ENCODE data around the gene PODXL2.

- TF ChIP-seq YY1 (IDR thresholded peaks at IDR 0.05; ENCODE audit: extremely low read depth, insufficient replicate concordance, low read depth, low read length) = no peak
- no peak for TF ChIP-seq ZNF274 (IDR thresholded peaks at IDR 0.05; ENCODE audit: low read depth, low read length)
- TF ChIP-seq CTCF (IDR thresholded peaks at IDR 0.05 in 2 of 3, conservative IDR thresholded peaks at IDR 0.05 in 1 of 3; ENCODE audit: borderline replicate concordance in 1 of 3, insufficient read depth in 1 of 3, low read depth in 2 of 3, low read length in 2 of 3) = no peak
- TF ChIP-seq CEBPB (IDR thresholded peaks at IDR 0.05; ENCODE audit: low read depth) = no peak
Observed at GRCh38 chr3:127714125-127714571, 85.2 kb downstream of the PODXL2 start.
